ENCODE measurements around the gene NEO1. TPM values are rescaled to one million over a fixed set of nuclear protein-coding genes. Genes with fewer than 3 reads are reported as not detected.

Gene NEO1
- total RNA-seq, 1 donor from 2014 or later: 13.4 TPM

DNA sequence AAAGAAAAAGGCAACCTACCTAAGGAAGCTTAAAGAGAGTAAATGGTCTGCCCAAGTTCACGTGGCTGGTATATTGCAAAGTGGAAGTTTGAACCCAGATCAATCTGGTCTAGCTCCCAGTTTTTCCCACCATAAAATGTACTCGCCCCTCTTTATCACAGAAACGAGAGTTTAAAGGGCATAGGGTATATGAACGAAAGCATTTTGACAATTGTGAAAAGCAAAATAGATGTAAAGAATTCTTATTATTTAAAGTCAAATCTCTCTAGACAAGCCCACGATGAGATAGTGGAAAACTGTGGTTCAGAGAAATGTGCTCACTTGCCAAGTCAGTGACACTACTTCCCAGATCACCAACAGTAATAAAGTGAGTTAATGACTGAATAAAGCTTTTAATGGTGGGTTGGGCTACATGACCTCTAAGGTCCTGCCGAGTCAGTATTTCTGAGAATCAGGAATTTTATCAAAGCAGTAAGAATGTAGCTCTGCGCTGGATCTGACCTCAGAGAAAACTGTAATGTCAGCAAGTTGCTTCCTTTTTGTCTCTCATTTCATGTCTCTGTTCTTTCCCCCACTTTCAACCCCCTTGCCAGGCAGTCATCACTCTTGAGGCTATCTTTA is 23.3 kb upstream of the NEO1 start:
- intact Hi-C loops (cut with DNase I): no loop called here
- DNase-seq (ENCODE audit: missing footprints): no peak
- ATAC-seq: no peak

DNA sequence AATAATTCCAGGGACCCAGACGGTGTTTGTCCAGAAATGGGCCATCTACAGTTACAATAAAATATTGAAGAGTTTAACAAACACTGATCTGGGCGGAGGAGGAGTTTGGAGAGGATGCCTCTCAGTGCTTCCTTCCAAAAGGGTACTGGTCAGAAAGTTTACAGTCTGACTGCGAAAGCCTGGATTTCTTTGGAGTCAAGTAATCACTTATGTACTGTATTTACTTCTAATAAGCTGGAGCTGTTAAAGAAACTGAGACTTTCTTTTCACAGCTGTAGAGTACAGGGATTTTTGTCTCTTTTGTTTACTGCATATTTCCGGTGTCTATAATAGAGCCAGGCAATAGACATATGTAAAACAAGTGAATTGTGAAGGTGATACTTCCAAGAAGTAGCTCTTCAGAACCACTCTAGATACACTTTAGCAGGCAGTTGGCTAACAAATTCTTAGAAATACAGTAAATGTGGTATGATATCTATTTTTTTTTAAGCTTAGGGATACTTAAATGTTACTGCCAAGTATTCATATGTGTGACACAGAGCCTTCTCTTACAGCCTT is 22.1 kb upstream of the NEO1 start:
- ATAC-seq: no peak

DNA sequence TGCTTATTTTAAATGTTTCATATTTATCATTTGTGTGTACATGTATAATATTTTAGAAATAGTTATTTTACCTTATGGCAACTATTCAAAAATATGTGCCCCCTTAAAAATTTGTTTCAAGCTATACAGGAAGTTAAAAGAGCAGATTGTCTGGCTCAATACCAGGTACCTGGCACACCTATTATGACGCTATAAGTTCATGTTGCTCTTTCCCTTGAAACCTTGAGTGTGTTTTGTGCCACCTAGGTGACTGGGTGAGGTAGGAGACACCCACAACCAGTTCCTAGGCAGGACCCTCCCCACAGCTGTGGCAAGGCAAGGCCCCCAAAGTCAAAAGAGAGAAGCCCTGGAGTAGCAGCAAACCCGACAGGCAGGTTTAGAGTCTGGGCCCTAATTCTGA is 20.6 kb upstream of the NEO1 start:
- no peak for DNase-seq (ENCODE audit: missing footprints)
- no peak for ATAC-seq
- intact Hi-C loops (cut with DNase I): no loop called here

More for the DNA sequence above, 22.1 kb upstream of the NEO1 start:
- DNase-seq (ENCODE audit: missing footprints): no peak
- intact Hi-C loops (cut with DNase I): no loop called here

DNA sequence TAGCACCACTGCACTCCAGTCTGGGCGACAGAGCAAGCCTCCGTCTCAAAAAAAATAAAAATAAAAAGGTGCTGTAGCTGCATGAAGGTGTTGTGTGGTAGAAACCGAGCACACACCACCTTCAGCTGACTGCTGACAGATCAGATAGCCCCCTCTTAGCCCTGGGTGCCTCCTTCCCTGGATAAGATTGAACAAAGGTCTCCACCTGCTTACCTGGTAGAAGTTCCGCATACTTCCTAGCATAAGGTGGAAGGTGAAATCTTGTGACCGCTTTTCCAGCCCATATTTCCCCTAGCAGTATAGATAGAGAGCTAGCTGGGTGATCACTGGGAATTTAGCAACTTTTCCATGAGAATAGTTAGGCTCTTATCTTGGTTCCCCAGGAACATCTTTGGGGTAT is 18.7 kb upstream of the NEO1 start:
- no peak for ATAC-seq
- DNase-seq (ENCODE audit: missing footprints): no peak
- intact Hi-C loops (cut with DNase I): no loop called here

DNA sequence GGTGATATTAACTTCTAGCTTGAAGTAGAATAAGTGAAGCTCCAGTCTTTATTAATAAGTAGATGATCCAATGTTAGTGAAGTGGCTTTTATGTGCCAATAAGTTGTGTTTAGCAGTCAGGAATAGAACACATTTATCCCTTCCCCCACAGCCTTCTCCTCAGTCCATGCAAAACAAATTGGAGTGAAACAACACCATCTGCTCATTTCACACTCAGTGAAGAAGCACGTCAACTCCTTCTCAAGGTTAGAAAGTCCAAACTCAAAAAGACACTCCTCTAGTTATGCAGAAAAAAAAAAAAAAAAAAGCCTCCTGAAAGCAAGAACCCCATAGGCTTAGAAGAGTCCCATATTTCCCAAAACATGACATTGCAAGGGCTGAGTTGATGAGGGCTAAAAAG is 18.0 kb upstream of the NEO1 start:
- DNase-seq (ENCODE audit: missing footprints): no peak
- ATAC-seq: no peak
- intact Hi-C loops (cut with DNase I): no loop called here

DNA sequence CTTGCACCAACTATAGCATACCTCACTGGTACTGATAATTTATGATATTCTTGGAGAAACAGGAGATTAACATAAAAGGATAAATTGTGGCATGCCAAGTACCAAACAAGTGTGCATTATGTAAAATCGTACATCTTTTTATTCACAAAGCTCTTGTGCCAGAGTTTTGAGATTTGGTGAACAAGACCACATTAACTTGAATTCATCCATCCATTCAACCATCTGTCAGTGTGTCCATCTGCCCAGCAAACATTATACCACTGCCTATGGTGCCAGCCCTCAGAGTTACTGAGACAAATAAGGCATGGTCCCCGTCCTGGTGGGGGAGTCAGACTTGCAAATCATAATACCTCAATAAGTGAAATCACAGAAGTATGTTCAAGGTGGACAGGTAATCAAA is 17.0 kb upstream of the NEO1 start:
- DNase-seq (ENCODE audit: missing footprints): no peak
- ATAC-seq: no peak
- intact Hi-C loops (cut with DNase I): no loop called here

DNA sequence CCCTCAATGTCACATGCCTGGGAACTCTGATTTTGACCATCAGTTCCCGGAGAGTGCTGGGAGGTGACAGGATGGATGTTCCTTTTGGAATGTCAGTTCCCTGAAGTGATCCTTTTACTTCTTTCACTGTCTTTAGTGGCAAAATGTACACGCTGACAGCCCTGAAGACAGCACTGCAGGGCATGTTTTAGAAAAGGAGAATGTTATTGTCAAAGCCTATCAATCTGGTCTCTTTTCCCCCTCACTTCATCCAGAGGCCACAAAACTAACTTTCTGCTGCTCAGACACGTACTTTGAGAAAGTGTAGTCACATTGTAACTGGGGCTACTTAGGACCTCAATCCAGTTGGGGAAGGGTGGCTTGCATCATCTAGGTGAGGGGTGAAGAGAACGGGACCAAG is 14.0 kb upstream of the NEO1 start:
- DNase-seq (ENCODE audit: missing footprints) (no peak), ATAC-seq (no peak)
- intact Hi-C loops (cut with DNase I): no loop called here

DNA sequence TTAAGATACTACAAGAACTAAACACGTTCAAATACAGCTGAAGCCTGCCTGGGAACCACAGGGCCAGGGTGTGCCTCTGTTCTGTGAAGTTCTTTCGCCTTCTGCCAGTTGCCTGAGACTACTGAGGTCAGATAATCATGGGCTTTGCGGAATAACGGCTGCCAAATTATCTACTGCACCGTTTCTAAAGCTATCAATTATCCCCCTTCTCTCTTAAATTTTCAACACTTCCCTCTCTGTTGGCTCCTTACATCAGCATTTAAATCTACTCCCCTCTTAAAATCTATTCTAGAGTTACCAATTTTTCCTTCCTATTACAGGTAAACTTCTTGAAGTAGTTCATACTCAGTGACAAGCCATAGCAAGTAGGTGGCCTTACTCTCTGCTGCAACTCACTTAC is 6.2 kb upstream of the NEO1 start:
- ATAC-seq (no peak), DNase-seq (ENCODE audit: missing footprints) (no peak)
- intact Hi-C loops (cut with DNase I): no loop called here

DNA sequence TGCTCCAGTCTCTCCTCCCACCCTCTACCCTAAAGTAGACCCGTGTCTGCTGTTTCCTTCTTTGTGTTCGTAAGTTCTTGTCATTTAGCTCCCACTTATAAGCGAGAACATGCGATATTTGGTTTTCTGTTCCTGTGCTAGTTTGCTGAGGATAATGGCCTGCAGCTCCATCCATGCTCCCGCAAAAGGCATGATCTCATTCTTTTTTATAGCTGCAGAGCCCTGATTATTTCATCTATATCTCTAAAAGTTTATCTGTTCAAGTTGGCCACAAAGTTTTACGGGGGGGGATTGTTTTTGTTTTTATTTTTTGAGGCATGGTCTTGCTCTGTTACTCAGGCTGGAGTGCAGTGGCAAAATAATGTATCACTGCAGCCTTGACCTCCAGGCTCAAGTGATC is 4.4 kb upstream of the NEO1 start:
- intact Hi-C loops (cut with DNase I): no loop called here
- ATAC-seq (no peak), DNase-seq (ENCODE audit: missing footprints) (no peak)

DNA sequence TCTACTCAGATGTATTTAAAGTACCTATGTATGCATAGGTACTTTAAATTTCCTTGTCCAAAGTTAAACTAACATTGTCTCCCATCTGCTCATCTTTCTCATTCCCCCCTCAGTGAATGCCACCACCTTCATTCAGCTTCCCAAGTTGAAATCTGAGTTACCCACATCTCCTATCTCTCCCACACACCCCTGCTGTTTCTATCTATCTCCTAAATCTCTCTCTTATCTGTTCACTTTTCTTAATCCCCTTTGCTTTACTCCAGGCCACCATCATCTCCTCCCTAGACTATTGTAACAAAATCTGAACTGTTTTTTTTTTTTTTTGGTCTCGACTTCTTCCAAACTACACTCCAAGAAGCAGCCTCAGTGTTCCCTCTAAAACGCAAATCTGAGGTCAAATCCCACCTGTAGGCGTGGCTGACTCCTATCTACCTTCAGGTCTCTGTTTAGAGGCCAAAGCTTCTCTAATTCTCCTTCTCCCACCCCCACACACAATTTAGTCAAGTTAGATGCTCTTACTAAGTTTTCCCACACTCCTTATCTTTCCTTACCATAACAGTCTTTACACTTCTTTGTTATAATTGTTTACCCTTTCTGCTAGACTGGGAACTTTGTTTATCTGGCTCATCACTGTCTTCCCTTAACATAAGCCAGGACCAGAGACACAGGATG is 3.5 kb upstream of the NEO1 start:
- intact Hi-C loops (cut with DNase I): no loop called here
- ATAC-seq: no peak

DNA sequence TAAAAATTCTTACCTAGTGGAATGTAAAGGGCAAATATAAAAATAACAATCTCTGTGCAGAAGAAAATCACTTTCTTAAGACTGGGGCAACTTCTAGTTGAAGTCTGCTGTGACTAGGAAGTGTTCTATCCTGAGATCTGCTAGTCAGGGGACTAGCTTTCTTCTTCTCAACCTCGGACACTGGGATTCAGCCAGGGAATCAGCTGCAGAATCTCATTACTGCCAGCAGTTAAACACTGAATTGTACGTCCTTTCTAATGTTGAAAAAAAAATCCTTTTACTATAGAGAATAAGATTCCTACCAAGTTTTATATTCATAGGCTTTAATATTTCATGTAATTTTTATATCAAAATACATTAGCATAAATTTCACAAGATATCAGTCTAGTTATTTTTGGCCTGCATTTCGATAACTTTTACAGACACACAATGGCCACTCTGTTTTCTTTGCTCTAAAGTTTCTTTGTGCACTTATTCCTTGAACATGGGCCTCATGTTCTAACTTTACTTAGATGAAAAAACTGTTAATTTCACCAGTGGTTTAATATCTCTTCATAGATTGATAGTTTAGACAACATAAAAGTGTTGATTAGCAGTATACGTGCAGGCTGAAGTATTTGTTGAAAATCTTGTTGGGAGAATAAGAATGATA is 2.6 kb upstream of the NEO1 start:
- intact Hi-C loops (cut with DNase I): loop anchor here (5.0 kb wide), 1 partner anchor 267 kb away; the partner anchor contains the start of gene ADPGK
- ATAC-seq (no peak), DNase-seq (ENCODE audit: missing footprints) (no peak)

More for the DNA sequence above, 3.5 kb upstream of the NEO1 start:
- DNase-seq (ENCODE audit: missing footprints): no peak

DNA sequence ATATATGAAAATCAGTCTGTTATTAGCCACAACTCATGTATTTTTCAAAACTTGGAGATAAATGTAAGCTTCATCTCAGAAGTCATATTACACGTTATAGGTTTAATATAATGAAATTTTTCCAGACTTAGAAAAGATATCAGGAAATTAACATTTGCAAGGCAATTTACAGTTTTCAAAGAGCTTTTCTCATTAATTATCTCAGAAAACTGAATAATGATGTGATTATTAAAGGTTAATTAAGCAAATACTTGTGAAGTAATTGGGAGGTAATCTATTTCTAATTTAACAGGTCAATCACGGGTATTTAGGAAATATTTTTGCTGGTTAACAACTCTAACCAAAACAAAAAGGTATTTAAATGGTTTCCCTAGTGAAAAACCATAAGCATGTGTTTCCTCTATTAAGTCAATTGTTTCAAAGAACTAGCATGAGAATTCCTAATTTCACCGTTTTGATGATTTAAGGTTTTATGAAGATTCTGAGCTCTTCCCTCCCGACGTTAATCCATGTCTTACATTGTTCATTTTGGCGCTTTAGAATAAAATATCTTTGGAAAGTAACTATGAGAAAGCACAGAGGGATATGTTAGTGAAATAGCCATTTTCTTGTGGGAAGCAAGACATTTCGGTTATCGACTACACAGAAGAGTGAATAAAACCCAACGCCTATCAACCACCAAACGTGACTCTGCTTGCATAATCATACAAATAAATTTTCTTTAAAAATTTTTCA is 1.5 kb upstream of the NEO1 start:
- no peak for ATAC-seq
- intact Hi-C loops (cut with DNase I): loop anchor here (5.0 kb wide), 1 partner anchor 268 kb away; the partner anchor contains the start of gene ADPGK
- DNase-seq (ENCODE audit: missing footprints): no peak

DNA sequence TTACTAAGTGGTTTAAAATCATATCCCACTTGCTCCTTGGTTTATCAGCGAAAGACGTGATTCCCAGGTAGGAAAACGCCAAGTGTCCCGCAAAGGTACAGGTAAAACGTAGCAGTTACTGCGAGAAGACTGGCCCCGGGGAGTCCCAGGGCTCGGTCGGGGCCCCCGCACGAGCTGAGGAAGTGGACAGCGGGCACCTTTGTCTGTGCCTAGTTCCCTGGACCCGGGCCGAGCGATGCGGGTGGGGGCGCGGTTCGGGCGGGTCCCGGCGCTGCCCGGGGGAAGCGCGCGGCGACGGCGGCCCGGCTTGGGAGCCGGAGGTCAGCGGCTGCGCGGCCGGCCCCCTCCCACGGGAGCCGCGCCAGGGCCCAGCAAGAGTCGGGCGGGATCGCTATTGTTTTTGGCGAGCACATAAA is 864 bp upstream of the NEO1 start:
- intact Hi-C loops (cut with DNase I): loop anchor here (5.0 kb wide), 1 partner anchor 269 kb away; the partner anchor contains the start of gene ADPGK
- ATAC-seq (peak; percentile 56), DNase-seq (ENCODE audit: missing footprints) (peak; percentile 77)

DNA sequence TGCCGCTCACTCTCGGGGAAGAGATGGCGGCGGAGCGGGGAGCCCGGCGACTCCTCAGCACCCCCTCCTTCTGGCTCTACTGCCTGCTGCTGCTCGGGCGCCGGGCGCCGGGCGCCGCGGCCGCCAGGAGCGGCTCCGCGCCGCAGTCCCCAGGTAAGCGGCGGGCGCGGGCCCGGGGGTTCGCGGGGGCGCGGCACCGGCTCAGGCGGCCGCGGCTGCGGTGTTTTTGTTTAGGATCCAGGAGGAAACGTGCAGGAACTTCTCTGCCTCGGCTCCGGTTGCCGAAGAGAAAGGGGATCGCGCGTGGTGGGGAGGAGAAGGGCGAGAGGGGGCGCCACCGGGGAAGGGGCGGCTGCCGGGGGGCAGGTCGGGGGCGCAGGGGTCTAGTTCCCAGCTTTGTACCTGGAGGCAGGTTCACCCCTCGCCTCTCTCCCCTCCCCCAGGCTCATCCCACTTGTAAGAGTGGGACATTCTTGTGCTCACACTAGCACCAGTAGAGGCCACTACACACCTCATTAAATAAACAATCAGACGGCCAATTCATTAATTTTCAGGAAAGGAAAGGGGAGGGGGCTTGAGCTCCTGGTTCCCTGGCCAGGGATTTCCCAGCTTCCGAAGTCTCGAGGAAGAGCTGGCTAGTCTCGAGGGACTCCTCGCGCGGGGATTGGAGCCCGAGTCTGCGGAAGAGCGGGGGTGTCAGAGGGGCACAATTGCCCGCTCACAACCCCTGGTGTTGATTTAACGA is 562 bp downstream of the NEO1 start:
- ATAC-seq (no peak), DNase-seq (ENCODE audit: missing footprints) (peak; percentile 47)
- intact Hi-C loops (cut with DNase I): loop anchor here (5.0 kb wide), 1 partner anchor 271 kb away; the partner anchor contains the start of gene ADPGK

DNA sequence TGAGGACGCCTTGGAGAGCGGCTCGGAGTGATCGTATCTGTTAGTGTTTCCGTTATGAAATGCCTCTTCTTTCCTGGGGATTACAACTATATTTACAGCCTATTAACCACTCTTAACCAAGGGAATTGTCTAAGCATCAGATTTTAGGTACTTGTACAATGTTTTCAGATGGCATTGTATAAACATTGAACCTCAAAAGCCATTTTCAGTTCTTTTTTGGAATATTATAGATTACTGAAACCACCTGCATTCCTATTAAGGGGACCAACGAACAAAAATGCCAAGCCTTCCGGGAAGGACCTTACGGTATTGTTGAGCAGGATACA is 1.1 kb downstream of the NEO1 start:
- intact Hi-C loops (cut with DNase I): loop anchor here (5.0 kb wide), 1 partner anchor 271 kb away; the partner anchor contains the start of gene ADPGK

DNA sequence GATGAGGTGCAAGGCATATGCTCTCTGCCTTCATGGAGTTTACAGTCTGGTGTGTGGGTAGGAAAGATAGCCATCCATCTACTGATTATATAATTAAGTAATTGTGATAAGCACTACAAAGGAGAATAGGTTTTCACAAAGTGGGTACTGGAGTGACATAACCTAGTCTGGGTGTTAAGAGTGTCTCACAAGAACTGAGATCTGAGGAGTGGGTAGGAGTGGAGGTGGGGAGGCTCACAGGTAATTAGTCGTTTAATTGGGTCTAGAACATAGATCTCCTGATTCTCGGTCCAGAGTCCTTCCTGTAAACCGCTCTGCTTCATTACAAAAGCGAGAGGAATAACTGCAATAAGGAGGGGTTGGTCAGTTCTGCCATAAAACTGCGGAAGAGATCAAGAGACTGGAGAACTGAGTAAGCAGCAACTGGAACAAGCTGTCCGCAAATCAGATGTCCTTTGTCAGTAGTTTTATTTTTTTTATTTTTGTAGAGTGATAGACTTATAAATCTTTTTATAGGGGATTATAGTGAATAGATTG is 2.2 kb downstream of the NEO1 start:
- DNase-seq (ENCODE audit: missing footprints) (no peak), ATAC-seq (no peak)
- intact Hi-C loops (cut with DNase I): loop anchor here (5.0 kb wide), 1 partner anchor 272 kb away; the partner anchor contains the start of gene ADPGK

More for the DNA sequence above, 1.1 kb downstream of the NEO1 start:
- ATAC-seq (no peak), DNase-seq (ENCODE audit: missing footprints) (no peak)

DNA sequence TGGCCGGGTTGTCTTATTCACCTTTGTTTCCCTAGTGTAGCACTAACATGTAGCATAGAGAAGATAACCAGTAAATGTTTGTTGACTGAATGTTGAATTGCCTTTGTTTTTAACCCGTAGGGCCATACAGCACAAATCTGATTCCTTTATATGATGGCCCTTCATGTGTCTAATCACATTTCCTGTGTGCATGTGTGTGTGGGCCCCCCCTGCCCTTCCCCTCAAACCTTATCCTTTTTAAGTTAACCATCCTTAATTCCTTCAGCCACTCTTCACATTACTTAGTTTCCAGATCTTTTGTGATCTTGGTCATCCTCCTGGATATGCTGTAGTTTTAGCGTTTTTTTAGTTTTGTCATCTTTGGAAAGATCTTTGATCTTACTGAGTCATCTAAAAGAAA is 4.2 kb downstream of the NEO1 start:
- ATAC-seq (no peak), DNase-seq (ENCODE audit: missing footprints) (no peak)
- intact Hi-C loops (cut with DNase I): no loop called here

DNA sequence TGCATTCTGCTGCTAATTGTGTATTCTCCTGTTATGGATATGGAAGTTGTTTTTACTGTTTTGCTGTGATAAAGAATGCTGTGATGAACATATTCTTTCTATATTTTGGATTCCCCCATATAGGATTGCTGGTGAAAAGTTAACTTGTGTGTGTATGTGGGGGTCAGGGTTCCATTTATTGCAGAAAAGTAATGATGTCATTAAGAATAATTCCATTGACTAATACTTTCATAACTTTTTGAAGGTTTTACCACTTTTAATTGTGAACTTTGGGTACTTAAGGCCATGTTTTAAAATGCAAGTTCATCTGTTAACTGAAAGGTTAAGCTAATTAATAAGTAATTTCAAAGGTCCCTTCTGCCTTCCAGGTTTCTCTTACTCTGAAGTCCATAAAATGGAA is 6.2 kb downstream of the NEO1 start:
- DNase-seq (ENCODE audit: missing footprints) (no peak), ATAC-seq (no peak)
- intact Hi-C loops (cut with DNase I): no loop called here
